Adrenal gland (tissue), 5 donors: ENCODE measurements around the gene CATSPER4.

ENCODE experiments used
- POLR2A ChIP-seq, 2 donors: fragments of 450-650 bp; IDR thresholded peaks; one replicate each; pipeline ENCODE4 v1.6.1; 2017; ENCODE audit warnings: antibody characterized with exemption in 2 of 2, mild to moderate bottlenecking in 2 of 2, moderate library complexity in 1 of 2
- TF ChIP-seq, protein P1 (sequence below), 6 experiments: fragments of 450-650 bp in 4 of 6; fragments of 200-600 bp in 2 of 6; sonication (generic) in 1 of 6; IDR thresholded peaks; 1 replicate in 5 of 6; 2 replicates in 1 of 6; pipeline versions ENCODE4 v1.5.1 to v1.8.0; 2016 to 2021; ENCODE audit warnings: antibody characterized with exemption in 6 of 6, mild to moderate bottlenecking in 2 of 6, moderate library complexity in 1 of 6
- donor health status: DM: no; HTN: no; CAD: no.

DNA sequence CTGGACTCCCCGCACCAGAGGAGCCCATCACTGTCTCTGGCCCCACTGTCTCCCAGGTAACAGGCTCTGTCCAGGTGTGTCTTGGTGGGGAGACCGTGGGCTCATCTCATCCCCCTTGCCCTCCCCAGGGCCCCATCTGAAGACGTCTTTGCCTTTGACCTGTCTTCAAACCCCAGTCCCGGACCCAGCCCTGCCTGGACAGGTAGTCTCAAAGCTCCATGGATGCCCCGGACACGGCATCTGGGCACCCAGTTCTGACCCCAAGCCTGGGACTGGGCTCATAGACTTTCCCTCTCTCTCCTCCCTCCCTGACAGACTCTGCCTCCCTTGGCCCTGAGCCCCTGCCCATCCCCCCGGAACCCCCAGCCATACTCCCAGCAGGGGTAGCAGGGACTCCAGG, 6.3 kb upstream of the CATSPER4 start:
- TF ChIP-seq, protein P1, sequence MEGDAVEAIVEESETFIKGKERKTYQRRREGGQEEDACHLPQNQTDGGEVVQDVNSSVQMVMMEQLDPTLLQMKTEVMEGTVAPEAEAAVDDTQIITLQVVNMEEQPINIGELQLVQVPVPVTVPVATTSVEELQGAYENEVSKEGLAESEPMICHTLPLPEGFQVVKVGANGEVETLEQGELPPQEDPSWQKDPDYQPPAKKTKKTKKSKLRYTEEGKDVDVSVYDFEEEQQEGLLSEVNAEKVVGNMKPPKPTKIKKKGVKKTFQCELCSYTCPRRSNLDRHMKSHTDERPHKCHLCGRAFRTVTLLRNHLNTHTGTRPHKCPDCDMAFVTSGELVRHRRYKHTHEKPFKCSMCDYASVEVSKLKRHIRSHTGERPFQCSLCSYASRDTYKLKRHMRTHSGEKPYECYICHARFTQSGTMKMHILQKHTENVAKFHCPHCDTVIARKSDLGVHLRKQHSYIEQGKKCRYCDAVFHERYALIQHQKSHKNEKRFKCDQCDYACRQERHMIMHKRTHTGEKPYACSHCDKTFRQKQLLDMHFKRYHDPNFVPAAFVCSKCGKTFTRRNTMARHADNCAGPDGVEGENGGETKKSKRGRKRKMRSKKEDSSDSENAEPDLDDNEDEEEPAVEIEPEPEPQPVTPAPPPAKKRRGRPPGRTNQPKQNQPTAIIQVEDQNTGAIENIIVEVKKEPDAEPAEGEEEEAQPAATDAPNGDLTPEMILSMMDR (IDR thresholded peaks at IDR 0.05), result no peak
- no peak for TF ChIP-seq POLR2A (IDR thresholded peaks at IDR 0.05)
